Mucosa of rectum (tissue), 2 donors: ENCODE measurements around the gene TBC1D2B.
"Not testable (repeated sequence)": the region's sequence is repeated elsewhere in the genome, so short reads cannot be mapped to it uniquely, and the experiment has no call there.

Experiments
- H3K27ac ChIP-seq, 2 donors: one replicate each; pipeline ENCODE4 v1.7.0; 2013; ENCODE audit warnings: inconsistent platforms in 2 of 2, low read depth in 2 of 2, low read length in 2 of 2
- H3K27me3 ChIP-seq, 2 donors: one replicate each; pipeline ENCODE4 v1.7.0; 2013; ENCODE audit warnings: low read length in 2 of 2; ENCODE audit not compliant: control insufficient read depth in 2 of 2, insufficient read depth in 2 of 2
- H3K36me3 ChIP-seq, 2 donors: one replicate each; pipeline ENCODE4 v1.7.0; 2013; ENCODE audit warnings: low read length in 2 of 2; ENCODE audit not compliant: control insufficient read depth in 2 of 2, insufficient read depth in 2 of 2
- H3K4me1 ChIP-seq, 2 donors: one replicate each; pipeline ENCODE4 v1.7.0; 2013; ENCODE audit warnings: low read length in 2 of 2, mild to moderate bottlenecking in 1 of 2; ENCODE audit not compliant: control insufficient read depth in 2 of 2, insufficient read depth in 2 of 2
- H3K4me3 ChIP-seq, 2 donors: one replicate each; pipeline ENCODE4 v1.7.0; 2013; ENCODE audit warnings: low read length in 2 of 2
- H3K9ac ChIP-seq, 2 donors: one replicate each; pipeline ENCODE4 v1.7.0; 2013; ENCODE audit warnings: low read length in 2 of 2, low read depth in 1 of 2, mild to moderate bottlenecking in 1 of 2
- H3K9me3 ChIP-seq, 2 donors: one replicate each; pipeline ENCODE4 v1.7.0; 2013; ENCODE audit warnings: low read length in 2 of 2; ENCODE audit not compliant: control insufficient read depth in 2 of 2
- donor health status: healthy.
- donor health status: Normal muscosa, but diverticular disease.

Gene TBC1D2B

DNA sequence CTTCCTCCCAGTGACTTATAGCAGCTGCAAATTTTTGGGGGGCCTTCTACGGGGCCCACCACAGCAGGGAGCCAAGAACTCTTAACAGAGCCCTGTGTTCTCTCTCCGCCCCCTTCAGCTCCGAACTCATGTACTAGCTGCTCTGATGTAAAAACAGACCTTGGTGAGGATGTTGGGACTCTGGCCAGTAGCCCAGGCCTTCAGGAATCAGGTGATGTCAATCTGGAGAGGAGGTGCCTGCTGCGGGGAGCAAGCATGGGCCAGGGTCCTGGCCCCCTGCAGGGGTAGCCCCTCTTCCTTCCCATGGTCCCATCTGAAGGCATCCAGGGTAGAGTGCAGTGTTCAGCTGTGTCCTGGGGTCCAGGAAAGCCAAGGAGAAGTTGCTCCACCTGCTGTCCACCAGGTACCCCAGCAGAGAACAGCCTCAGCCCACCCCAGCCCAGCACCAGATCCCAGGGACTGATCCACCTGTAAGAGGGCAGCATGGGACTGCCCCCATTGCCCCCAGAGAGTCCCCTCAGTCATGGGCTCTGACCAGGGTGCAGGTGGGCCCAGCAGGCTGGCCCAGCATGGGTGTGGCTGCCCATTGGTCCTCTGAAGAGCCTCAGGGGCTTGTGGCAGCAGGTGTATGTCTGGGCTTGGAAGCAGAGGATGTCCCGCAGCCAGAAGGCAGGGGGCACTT is 126.3 kb downstream of the TBC1D2B start:
- H3K27ac ChIP-seq, H3K4me1 ChIP-seq, H3K27me3 ChIP-seq, H3K9me3 ChIP-seq, H3K9ac ChIP-seq, H3K4me3 ChIP-seq, H3K36me3 ChIP-seq: not testable (repeated sequence)

DNA sequence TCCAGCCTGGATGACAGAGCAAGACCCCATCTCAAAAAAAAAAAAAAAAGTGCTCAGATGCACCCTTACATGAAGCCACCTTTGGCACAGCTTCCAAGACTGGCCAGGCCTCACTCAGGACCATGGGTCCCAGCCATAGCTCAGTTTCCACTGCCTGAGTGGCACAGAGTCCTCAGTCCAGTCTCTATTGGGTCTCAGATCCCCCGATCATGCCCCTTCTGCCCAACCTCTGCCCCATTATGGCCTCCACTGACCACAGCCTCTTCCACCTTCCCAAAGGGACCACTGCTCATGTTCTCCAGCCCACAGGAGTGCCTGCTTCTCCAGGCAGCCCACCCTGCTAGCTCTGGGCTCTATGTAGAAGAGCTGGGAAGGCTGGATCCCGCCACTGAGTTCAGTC is 127.0 kb downstream of the TBC1D2B start:
- H3K4me1 ChIP-seq, H3K4me3 ChIP-seq, H3K27me3 ChIP-seq, H3K36me3 ChIP-seq, H3K27ac ChIP-seq, H3K9ac ChIP-seq, H3K9me3 ChIP-seq: not testable (repeated sequence)

DNA sequence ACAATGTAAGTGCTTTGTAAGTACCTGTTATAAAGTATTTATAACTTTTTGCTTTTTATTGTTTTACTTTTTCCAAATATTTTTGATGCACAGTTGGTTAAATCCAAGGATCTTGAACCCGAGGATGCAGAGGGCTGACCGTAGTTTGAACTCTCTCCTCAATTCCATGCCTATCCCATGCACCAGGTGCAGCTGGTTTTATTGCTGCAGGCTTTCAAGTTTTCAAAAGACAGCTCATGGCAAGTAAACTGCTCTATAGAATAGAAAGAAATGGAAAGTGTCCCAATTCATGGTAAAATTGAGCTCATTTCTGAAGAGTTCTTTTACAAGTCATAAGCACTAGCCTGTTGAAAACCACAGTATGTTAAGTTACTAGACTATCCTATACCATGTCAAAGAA is 131.9 kb downstream of the TBC1D2B start:
- no peak overlapping the region for H3K27ac ChIP-seq
- no peaks in the 10 kb centered on the region for H3K27me3 ChIP-seq
- H3K9ac ChIP-seq, result no peak overlapping the region
- H3K36me3 ChIP-seq, result no peaks in the 10 kb centered on the region
- no peaks in the 10 kb centered on the region for H3K9me3 ChIP-seq
- no peak overlapping the region for H3K4me3 ChIP-seq
- H3K4me1 ChIP-seq, result no peaks in the 10 kb centered on the region
